Measurements from ENCODE around the gene INA. TPM values are rescaled to one million over a fixed set of nuclear protein-coding genes. Genes with fewer than 3 reads are reported as not detected.
A peak's percentile ranks its signal among the peaks of the same experiment; 100 is the strongest.
"Not testable (repeated sequence)": the region's sequence is repeated elsewhere in the genome, so short reads cannot be mapped to it uniquely, and the experiment has no call there.

The INA gene
- total RNA-seq, 2 donors from 2014 or later = 3.3 to 3.4 TPM

GRCh38 chr10:103238506-103239252 lies 38.3 kb upstream of the INA start:
- H3K36me3 Mint-ChIP-seq (ENCODE audit: low read depth) = no peaks in the 10 kb centered on the region
- TF ChIP-seq, protein P1, sequence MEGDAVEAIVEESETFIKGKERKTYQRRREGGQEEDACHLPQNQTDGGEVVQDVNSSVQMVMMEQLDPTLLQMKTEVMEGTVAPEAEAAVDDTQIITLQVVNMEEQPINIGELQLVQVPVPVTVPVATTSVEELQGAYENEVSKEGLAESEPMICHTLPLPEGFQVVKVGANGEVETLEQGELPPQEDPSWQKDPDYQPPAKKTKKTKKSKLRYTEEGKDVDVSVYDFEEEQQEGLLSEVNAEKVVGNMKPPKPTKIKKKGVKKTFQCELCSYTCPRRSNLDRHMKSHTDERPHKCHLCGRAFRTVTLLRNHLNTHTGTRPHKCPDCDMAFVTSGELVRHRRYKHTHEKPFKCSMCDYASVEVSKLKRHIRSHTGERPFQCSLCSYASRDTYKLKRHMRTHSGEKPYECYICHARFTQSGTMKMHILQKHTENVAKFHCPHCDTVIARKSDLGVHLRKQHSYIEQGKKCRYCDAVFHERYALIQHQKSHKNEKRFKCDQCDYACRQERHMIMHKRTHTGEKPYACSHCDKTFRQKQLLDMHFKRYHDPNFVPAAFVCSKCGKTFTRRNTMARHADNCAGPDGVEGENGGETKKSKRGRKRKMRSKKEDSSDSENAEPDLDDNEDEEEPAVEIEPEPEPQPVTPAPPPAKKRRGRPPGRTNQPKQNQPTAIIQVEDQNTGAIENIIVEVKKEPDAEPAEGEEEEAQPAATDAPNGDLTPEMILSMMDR (conservative IDR thresholded peaks at IDR 0.05) = peak; percentile 77
- WGBS, 2 experiments (ENCODE audit: insufficient coverage in 1 of 2, insufficient read length in 1 of 2) = 83 to 85% methylated on average over 11 of the region's 11 CpGs
- no peaks in the 10 kb centered on the region for H3K27me3 Mint-ChIP-seq (ENCODE audit: insufficient read depth)
- Histone ChIP-seq H3K27ac (ENCODE audit: low read depth, low read length) (no peak overlapping the region), H3K9me3 (ENCODE audit: control insufficient read depth, low read length) (no peaks in the 10 kb centered on the region), H3K4me3 (ENCODE audit: low read length) (no peak overlapping the region), H3K4me1 (ENCODE audit: control insufficient read depth, insufficient read depth, low read length) (no peaks in the 10 kb centered on the region), H3K27me3 (ENCODE audit: control insufficient read depth, insufficient read depth, low read length, poor library complexity, severe bottlenecking) (no peaks in the 10 kb centered on the region), H3K9ac (ENCODE audit: extremely low read depth, low read length, poor library complexity, severe bottlenecking) (no peak overlapping the region), H3K36me3 (ENCODE audit: control insufficient read depth, insufficient read depth, low read length) (no peaks in the 10 kb centered on the region)
- peaks cover 3% of the 10 kb centered on the region for H3K9me3 Mint-ChIP-seq
- H3K4me3 Mint-ChIP-seq = no peak overlapping the region
- H3K27ac Mint-ChIP-seq = no peak overlapping the region
- peaks cover 24% of the 10 kb centered on the region for H3K4me1 Mint-ChIP-seq
- DNase-seq = peak; percentile 84

- Histone ChIP-seq H3K4me3 (ENCODE audit: low read length) (no peak overlapping the region), H3K9me3 (ENCODE audit: control insufficient read depth, low read length) (no peaks in the 10 kb centered on the region), H3K27ac (ENCODE audit: low read depth, low read length) (no peak overlapping the region), H3K27me3 (ENCODE audit: control insufficient read depth, insufficient read depth, low read length, poor library complexity, severe bottlenecking) (no peaks in the 10 kb centered on the region), H3K4me1 (ENCODE audit: control insufficient read depth, insufficient read depth, low read length) (no peaks in the 10 kb centered on the region), H3K9ac (ENCODE audit: extremely low read depth, low read length, poor library complexity, severe bottlenecking) (no peak overlapping the region), H3K36me3 (ENCODE audit: control insufficient read depth, insufficient read depth, low read length) (no peaks in the 10 kb centered on the region)
- H3K36me3 Mint-ChIP-seq (ENCODE audit: low read depth) = no peaks in the 10 kb centered on the region
- no peak overlapping the region for H3K4me3 Mint-ChIP-seq
- H3K9me3 Mint-ChIP-seq = no peaks in the 10 kb centered on the region
- DNase-seq = peak; percentile 73
- no peaks in the 10 kb centered on the region for H3K27me3 Mint-ChIP-seq (ENCODE audit: insufficient read depth)
- TF ChIP-seq, protein P1 (conservative IDR thresholded peaks at IDR 0.05) = no peak
- 74 to 75% methylated on average over 5 to 7 of the region's 7 CpGs for WGBS, 2 experiments (ENCODE audit: insufficient coverage in 1 of 2, insufficient read length in 1 of 2)
- H3K27ac Mint-ChIP-seq = peak overlapping the region; percentile 54
- H3K4me1 Mint-ChIP-seq = peaks cover 26% of the 10 kb centered on the region
These were observed 35.5 kb upstream of the INA start for GRCh38 chr10:103241262-103242011.

DNA sequence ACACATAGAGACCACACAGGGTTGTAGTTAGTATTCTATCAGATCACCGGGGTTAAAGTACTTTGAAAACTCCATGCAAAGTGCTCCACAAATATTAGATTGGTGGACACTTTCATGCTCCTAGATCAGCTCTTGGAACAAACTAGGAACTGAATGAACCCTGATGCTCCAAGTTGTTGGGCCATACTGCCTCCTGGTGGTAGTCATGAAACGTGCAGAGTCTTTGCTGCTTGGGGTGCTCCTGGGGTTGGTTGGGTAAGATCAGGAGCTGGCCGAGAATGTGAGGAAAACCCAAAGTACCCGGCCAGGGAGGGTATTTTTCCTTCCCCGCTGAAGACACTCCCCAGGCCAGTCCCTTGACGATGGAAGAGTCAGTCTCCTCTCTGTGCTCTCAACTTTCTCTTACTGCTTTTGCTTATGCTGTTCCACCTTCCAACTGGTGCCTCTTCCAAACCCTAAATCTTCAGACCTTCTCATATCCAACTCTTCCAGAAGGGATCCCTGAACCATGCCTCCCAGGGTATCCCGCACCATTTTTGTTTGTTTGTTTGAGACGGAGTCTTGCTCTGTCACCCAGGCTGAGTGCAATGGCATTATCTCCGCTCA lies 32.2 kb upstream of the INA start:
- no peaks in the 10 kb centered on the region for H3K9me3 Mint-ChIP-seq
- H3K4me1 Mint-ChIP-seq = peaks cover 19% of the 10 kb centered on the region
- WGBS, 2 experiments (ENCODE audit: insufficient coverage in 1 of 2, insufficient read length in 1 of 2) = 45 to 54% methylated on average over 7 to 9 of the region's 9 CpGs
- no peaks in the 10 kb centered on the region for H3K27me3 ChIP-seq (ENCODE audit: control insufficient read depth, insufficient read depth, low read length, poor library complexity, severe bottlenecking)
- no peak overlapping the region for H3K4me3 ChIP-seq (ENCODE audit: low read length)
- H3K27ac Mint-ChIP-seq = no peak overlapping the region
- H3K9ac ChIP-seq (ENCODE audit: extremely low read depth, low read length, poor library complexity, severe bottlenecking) = no peak overlapping the region
- TF ChIP-seq, protein P1 (conservative IDR thresholded peaks at IDR 0.05) = peak; percentile 95
- no peaks in the 10 kb centered on the region for H3K4me1 ChIP-seq (ENCODE audit: control insufficient read depth, insufficient read depth, low read length)
- no peaks in the 10 kb centered on the region for H3K36me3 ChIP-seq (ENCODE audit: control insufficient read depth, insufficient read depth, low read length)
- peak; percentile 93 for DNase-seq
- no peaks in the 10 kb centered on the region for H3K9me3 ChIP-seq (ENCODE audit: control insufficient read depth, low read length)
- no peaks in the 10 kb centered on the region for H3K27me3 Mint-ChIP-seq (ENCODE audit: insufficient read depth)
- H3K36me3 Mint-ChIP-seq (ENCODE audit: low read depth) = no peaks in the 10 kb centered on the region
- H3K27ac ChIP-seq (ENCODE audit: low read depth, low read length) = no peak overlapping the region
- no peak overlapping the region for H3K4me3 Mint-ChIP-seq

GRCh38 chr10:103245587-103245986 lies 31.4 kb upstream of the INA start, which contains the start of gene RPEL1:
TSS of gene RPEL1 (plus strand) at chr10:103245887. CDS start at chr10:103245997, 110 bp downstream.
- not testable (repeated sequence) for DNase-seq; H3K27ac ChIP-seq (ENCODE audit: low read depth, low read length); H3K9ac ChIP-seq (ENCODE audit: extremely low read depth, low read length, poor library complexity, severe bottlenecking); H3K4me3 Mint-ChIP-seq; H3K27me3 Mint-ChIP-seq (ENCODE audit: insufficient read depth); H3K9me3 ChIP-seq (ENCODE audit: control insufficient read depth, low read length); H3K36me3 Mint-ChIP-seq (ENCODE audit: low read depth); H3K27ac Mint-ChIP-seq; H3K4me3 ChIP-seq (ENCODE audit: low read length); H3K27me3 ChIP-seq (ENCODE audit: control insufficient read depth, insufficient read depth, low read length, poor library complexity, severe bottlenecking); H3K36me3 ChIP-seq (ENCODE audit: control insufficient read depth, insufficient read depth, low read length); H3K9me3 Mint-ChIP-seq; H3K4me1 ChIP-seq (ENCODE audit: control insufficient read depth, insufficient read depth, low read length)
- H3K4me1 Mint-ChIP-seq = peaks cover 16% of the 10 kb centered on the region
- 93 to 96% methylated on average over 3 to 7 of the region's 7 CpGs for WGBS, 2 experiments (ENCODE audit: insufficient coverage in 1 of 2, insufficient read length in 1 of 2)
